Erythroblast (primary cell): Measurements from ENCODE around the gene ICAM3.

Experiments used
- DNase-seq, 2 experiments: peaks; one replicate each; lab custom pipeline; 2025; lab: John Stamatoyannopoulos, UW
- GATA1 ChIP-seq: IDR thresholded peaks from 2 replicates; pipeline ENCODE4 v1.6.1; 2011; ENCODE audit warnings: low read depth, mild to moderate bottlenecking, control low read depth, low read length, moderate library complexity
- POLR2A ChIP-seq: IDR thresholded peaks from 2 replicates; pipeline ENCODE4 v1.6.1; 2011; ENCODE audit warnings: mild to moderate bottlenecking, low read length

ICAM3 gene

GRCh38 chr19:10294368-10294697, 45.1 kb downstream of the ICAM3 start:
- DNase-seq = no peak
- TF ChIP-seq GATA1 = no peak

GRCh38 chr19:10293637-10294367, 45.6 kb downstream of the ICAM3 start:
- no peak for DNase-seq
- no peak for TF ChIP-seq POLR2A

GRCh38 chr19:10292789-10293636, 46.4 kb downstream of the ICAM3 start:
- peak; percentile 87 for DNase-seq
- TF ChIP-seq POLR2A = no peak
- TF ChIP-seq GATA1 = no peak

- DNase-seq = peak; percentile 94 to 97
- TF ChIP-seq POLR2A (no peak), GATA1 (no peak)
These were observed 47.1 kb downstream of the ICAM3 start for GRCh38 chr19:10292206-10292788.

- no peak for DNase-seq
- no peak for TF ChIP-seq GATA1
These were observed 47.7 kb downstream of the ICAM3 start for GRCh38 chr19:10291554-10292205.

- TF ChIP-seq GATA1 (no peak), POLR2A (peak; percentile 73)
- peak; percentile 84 to 90 for DNase-seq
These were observed 48.4 kb downstream of the ICAM3 start for GRCh38 chr19:10290876-10291553.

- TF ChIP-seq POLR2A (no peak), GATA1 (no peak)
- DNase-seq = peak in 1 of 2 experiments; percentile 68
These were observed 49.0 kb downstream of the ICAM3 start for GRCh38 chr19:10290357-10290875.

GRCh38 chr19:10289836-10290356, 49.5 kb downstream of the ICAM3 start, which contains the start of gene ICAM5:
Gene ICAM5, plus strand, starts transcription at chr19:10289952. Its CDS starts 92 bp downstream, at chr19:10290044.
- DNase-seq = peak; percentile 88 to 89
- TF ChIP-seq GATA1 (no peak), POLR2A (no peak)

GRCh38 chr19:10289167-10289835, 50.1 kb downstream of the ICAM3 start:
- TF ChIP-seq GATA1 (no peak), POLR2A (peak; percentile 52)
- peak; percentile 91 for DNase-seq

GRCh38 chr19:10288662-10289166, 50.7 kb downstream of the ICAM3 start:
- DNase-seq = peak; percentile 93 to 94
- TF ChIP-seq GATA1 (no peak), POLR2A (peak; percentile 75)

- TF ChIP-seq GATA1 (peak; percentile 48), POLR2A (peak; percentile 61)
- DNase-seq = peak; percentile 92 to 93
These were observed 52.4 kb downstream of the ICAM3 start, which contains the start of gene ICAM4 for GRCh38 chr19:10286803-10287737. Gene ICAM4, plus strand, starts transcription at chr19:10286955. Its CDS starts 58 bp downstream, at chr19:10287013.
